Fibroblast of lung (primary cell): ENCODE results near the gene SPATA32. TPM values are rescaled to one million over a fixed set of nuclear protein-coding genes. Genes with fewer than 3 reads are reported as not detected.

Experiments used
- DNase-seq, 2 donors: peaks; one replicate each; pipeline versions ENCODE4 v3.0.0 to v3.0.0-alpha.2; 2010; ENCODE audit warnings: low read depth in 2 of 2
- H2AFZ ChIP-seq: 2 replicates; pipeline ENCODE4 v1.5.1; 2012; ENCODE audit warnings: low read length, control low read depth, inconsistent platforms
- H3K27ac ChIP-seq: 2 replicates; pipeline ENCODE4 v1.5.1; 2011; ENCODE audit warnings: low read length, control low read depth; ENCODE audit not compliant: insufficient read depth
- H3K27me3 ChIP-seq: 2 replicates; pipeline ENCODE4 v1.5.1; 2011; ENCODE audit warnings: mild to moderate bottlenecking, low read length; ENCODE audit not compliant: control insufficient read depth, insufficient read depth
- H3K36me3 ChIP-seq: 2 replicates; pipeline ENCODE4 v1.5.1; 2011; ENCODE audit warnings: low read length; ENCODE audit not compliant: control insufficient read depth, insufficient read depth
- H3K4me1 ChIP-seq: 2 replicates; pipeline ENCODE4 v1.5.1; 2011; ENCODE audit warnings: low read length; ENCODE audit not compliant: control insufficient read depth, insufficient read depth; ENCODE audit errors: extremely low read depth
- H3K4me2 ChIP-seq: 2 replicates; pipeline ENCODE4 v1.5.1; 2011; ENCODE audit warnings: low read length, control low read depth; ENCODE audit not compliant: insufficient read depth; ENCODE audit errors: extremely low read depth
- H3K4me3 ChIP-seq, 4 experiments: fragments of 200-600 bp in 1 of 4; sonication (generic) in 1 of 4; replicated peaks in 1 of 4; 2 replicates each; pipeline ENCODE4 v1.5.1; 2011 to 2016; ENCODE audit warnings: low read length in 4 of 4, low read depth in 3 of 4, mild to moderate bottlenecking in 3 of 4, control low read depth in 2 of 4, inconsistent platforms in 1 of 4, mixed read lengths in 1 of 4; ENCODE audit not compliant: insufficient read depth in 1 of 4; ENCODE audit errors: control extremely low read depth in 1 of 4
- H3K79me2 ChIP-seq: 2 replicates; pipeline ENCODE4 v1.5.1; 2012; ENCODE audit warnings: mild to moderate bottlenecking, low read length, inconsistent platforms; ENCODE audit not compliant: control insufficient read depth, insufficient read depth
- H3K9ac ChIP-seq: 2 replicates; pipeline ENCODE4 v1.5.1; 2011; ENCODE audit warnings: mild to moderate bottlenecking, low read length, control low read depth; ENCODE audit not compliant: insufficient read depth
- H3K9me3 ChIP-seq: 2 replicates; pipeline ENCODE4 v1.5.1; 2012; ENCODE audit warnings: low read depth, low read length; ENCODE audit not compliant: control insufficient read depth, insufficient read depth
- H4K20me1 ChIP-seq: 2 replicates; pipeline ENCODE4 v1.5.1; 2011; ENCODE audit warnings: low read length; ENCODE audit not compliant: control insufficient read depth, insufficient read depth; ENCODE audit errors: extremely low read depth
- CTCF ChIP-seq, 2 donors: IDR thresholded peaks in 1 of 2; conservative IDR thresholded peaks in 1 of 2; 1 replicate in 1 of 2; 2 replicates in 1 of 2; pipeline ENCODE4 v1.5.1; 2011 to 2012; ENCODE audit warnings: low read length in 2 of 2, control low read depth in 1 of 2, inconsistent platforms in 1 of 2, low read depth in 1 of 2, mild to moderate bottlenecking in 1 of 2
- EZH2 ChIP-seq: IDR thresholded peaks from 2 replicates; pipeline ENCODE4 v1.5.1; 2012; ENCODE audit warnings: low read length, control low read depth, mild to moderate bottlenecking; ENCODE audit errors: missing control alignments
- polyA plus RNA-seq, 2 donors: library from polyadenylated mRNA; depleted of rRNA in 1 of 2; stranded (reverse) in 1 of 2; unstranded in 1 of 2; fragments of >200 nt; gene quantifications; 2 replicates each; pipeline ENCODE4 v1.2.1, GENCODE V29; 2011 to 2012; ENCODE audit warnings: missing spikeins in 1 of 2
- total RNA-seq: library from RNA; depleted of rRNA; stranded (reverse); fragments of >200 nt; gene quantifications from 2 replicates; pipeline ENCODE4 v1.2.1, GENCODE V29; 2014

Gene SPATA32
- total and polyA plus RNA-seq, 2 donors (not counting 1 experiment from before 2014, with no cell fraction given) = not detected

GRCh38 chr17:45238155-45238774 is 23.6 kb downstream of the SPATA32 start:
- Histone ChIP-seq H2AFZ (no peak overlapping the region), H3K9ac (no peak overlapping the region), H3K27me3 (peaks cover 21% of the 10 kb centered on the region), H3K4me2 (no peak overlapping the region), H3K4me1 (no peaks in the 10 kb centered on the region), H3K27ac (no peak overlapping the region), H3K9me3 (no peaks in the 10 kb centered on the region), H3K4me3 (no peak overlapping the region), H3K36me3 (no peaks in the 10 kb centered on the region), H4K20me1 (no peaks in the 10 kb centered on the region), H3K79me2 (no peaks in the 10 kb centered on the region)
- no peak for DNase-seq
- TF ChIP-seq EZH2 = no peak
- TF ChIP-seq CTCF (conservative IDR thresholded peaks at IDR 0.05 in 1 of 2, IDR thresholded peaks at IDR 0.05 in 1 of 2; ENCODE audit: low read depth in 1 of 2, low read length in 2 of 2) = no peak

- Histone ChIP-seq H3K79me2 (no peaks in the 10 kb centered on the region), H3K4me2 (no peak overlapping the region), H4K20me1 (no peaks in the 10 kb centered on the region), H3K36me3 (no peaks in the 10 kb centered on the region), H2AFZ (no peak overlapping the region), H3K27ac (no peak overlapping the region), H3K27me3 (peaks cover 21% of the 10 kb centered on the region), H3K9ac (no peak overlapping the region), H3K9me3 (no peaks in the 10 kb centered on the region), H3K4me3 (no peak overlapping the region), H3K4me1 (no peaks in the 10 kb centered on the region)
- TF ChIP-seq EZH2 (no peak), CTCF (conservative IDR thresholded peaks at IDR 0.05 in 1 of 2, IDR thresholded peaks at IDR 0.05 in 1 of 2; ENCODE audit: low read depth in 1 of 2, low read length in 2 of 2) (no peak)
- no peak for DNase-seq
These were observed 24.2 kb downstream of the SPATA32 start for GRCh38 chr17:45237686-45238085.

- Histone ChIP-seq H3K79me2 (no peaks in the 10 kb centered on the region), H3K4me1 (peaks cover 2% of the 10 kb centered on the region), H3K36me3 (no peaks in the 10 kb centered on the region), H2AFZ (no peak overlapping the region), H3K27me3 (peaks cover 21% of the 10 kb centered on the region), H3K27ac (no peak overlapping the region), H4K20me1 (no peaks in the 10 kb centered on the region), H3K4me2 (no peak overlapping the region), H3K4me3 (no peak overlapping the region), H3K9ac (no peak overlapping the region), H3K9me3 (no peaks in the 10 kb centered on the region)
- no peak for DNase-seq
- TF ChIP-seq CTCF (conservative IDR thresholded peaks at IDR 0.05 in 1 of 2, IDR thresholded peaks at IDR 0.05 in 1 of 2; ENCODE audit: low read depth in 1 of 2, low read length in 2 of 2) (no peak), EZH2 (no peak)
These were observed 25.6 kb downstream of the SPATA32 start for GRCh38 chr17:45236282-45236606.
